GM19043 (cell line): ENCODE measurements around the gene PRICKLE1.
A peak's percentile ranks its signal among the peaks of the same experiment; 100 is the strongest.

Source experiments
- ATAC-seq: cut with Tn5 transposase; IDR thresholded peaks from one replicate; pipeline ENCODE4 v1.9.1; 2021; ENCODE audit warnings: low read depth; ENCODE audit not compliant: unreplicated experiment

Gene PRICKLE1

GRCh38 chr12:42589465-42590329 is at the start of gene PRICKLE1:
Gene PRICKLE1 (minus strand): TSS chr12:42589746. CDS start chr12:42472516, 117,230 bp downstream.
- ATAC-seq, result peak; percentile 63

GRCh38 chr12:42638697-42639096 is 49.2 kb upstream of the PRICKLE1 start:
- ATAC-seq, result no peak

DNA sequence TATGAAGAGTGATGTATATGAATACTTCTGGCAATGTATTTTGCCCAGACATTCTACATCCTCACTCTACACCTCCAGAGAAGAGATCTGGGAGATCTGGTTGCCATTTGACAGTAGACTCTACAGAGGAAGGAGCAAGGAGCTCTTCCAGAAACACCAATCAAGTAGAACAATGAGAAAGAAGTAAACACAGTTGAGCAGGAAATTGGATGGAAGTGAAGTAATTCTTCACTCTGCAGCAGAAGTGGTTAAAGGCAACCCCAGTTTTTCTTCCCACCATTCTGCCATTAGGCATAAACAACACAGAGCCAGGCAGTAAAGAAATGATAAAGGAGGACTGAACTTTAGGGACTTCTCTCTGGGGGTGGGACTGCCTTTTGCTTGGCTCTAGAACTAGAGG is 48.5 kb upstream of the PRICKLE1 start:
- ATAC-seq, result no peak

GRCh38 chr12:42636993-42637392 is 47.4 kb upstream of the PRICKLE1 start:
- no peak for ATAC-seq

GRCh38 chr12:42633594-42633993 is 44.0 kb upstream of the PRICKLE1 start:
- no peak for ATAC-seq

DNA sequence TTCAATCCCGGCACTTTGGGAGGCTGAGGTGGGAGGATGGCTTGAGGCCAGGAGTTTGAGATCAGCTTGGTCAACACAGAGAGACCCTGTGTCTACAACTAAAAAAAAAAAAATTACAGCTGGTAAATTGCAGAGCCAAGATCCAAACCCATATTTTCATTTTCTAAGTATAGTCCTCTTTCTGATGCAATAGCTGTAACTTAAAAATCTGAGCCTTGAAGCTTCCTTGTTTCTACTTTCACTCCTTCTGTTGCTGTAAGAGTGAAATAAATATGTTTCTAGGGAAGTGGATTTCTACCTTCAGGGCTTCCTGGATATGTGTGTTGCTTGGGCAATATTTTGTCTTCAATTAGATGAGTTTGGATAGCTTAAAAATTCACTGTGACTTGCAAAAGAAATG is 42.0 kb upstream of the PRICKLE1 start:
- no peak for ATAC-seq

DNA sequence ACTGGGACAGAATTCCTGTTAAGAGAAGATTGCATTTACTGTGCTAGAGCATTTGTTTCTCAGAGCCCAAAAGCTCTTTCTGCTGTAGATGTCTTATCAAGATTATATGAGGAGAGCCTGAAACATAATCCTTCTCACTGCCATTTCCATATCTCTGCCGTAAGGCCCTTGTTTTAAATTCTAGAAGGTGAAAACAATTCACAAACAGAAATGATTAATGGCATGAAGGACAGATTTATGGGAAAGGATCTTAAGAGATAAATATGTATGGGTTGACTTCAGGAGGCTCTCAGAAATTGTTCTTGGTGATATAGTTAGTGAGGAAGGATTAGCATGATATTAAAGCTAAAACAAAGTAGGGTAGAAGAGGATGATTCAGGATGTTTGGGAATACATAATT is 40.8 kb upstream of the PRICKLE1 start:
- no peak for ATAC-seq

GRCh38 chr12:42627151-42627550 is 37.6 kb upstream of the PRICKLE1 start:
- no peak for ATAC-seq

GRCh38 chr12:42625611-42626010 is 36.1 kb upstream of the PRICKLE1 start:
- ATAC-seq, result no peak

GRCh38 chr12:42617622-42618021 is 28.1 kb upstream of the PRICKLE1 start:
- no peak for ATAC-seq

DNA sequence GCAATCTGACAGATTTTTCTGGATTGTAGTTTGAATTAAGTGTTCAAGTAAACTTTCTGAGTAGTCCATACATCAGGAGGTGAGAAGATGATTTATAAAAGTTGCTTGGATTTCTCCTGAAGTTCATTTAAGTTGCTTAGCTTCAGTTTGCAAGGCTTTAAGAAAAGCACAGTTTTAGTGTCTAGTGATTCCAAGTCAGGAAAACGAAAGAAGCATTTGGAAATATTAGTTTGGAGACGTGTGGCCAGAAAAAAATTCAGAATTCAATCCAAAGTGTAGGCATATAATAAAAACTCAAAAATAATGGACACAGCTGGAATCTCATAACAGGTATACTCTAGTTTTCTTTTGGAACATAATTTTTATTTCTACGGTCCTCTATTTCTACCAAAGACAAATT is 25.5 kb upstream of the PRICKLE1 start:
- no peak for ATAC-seq

DNA sequence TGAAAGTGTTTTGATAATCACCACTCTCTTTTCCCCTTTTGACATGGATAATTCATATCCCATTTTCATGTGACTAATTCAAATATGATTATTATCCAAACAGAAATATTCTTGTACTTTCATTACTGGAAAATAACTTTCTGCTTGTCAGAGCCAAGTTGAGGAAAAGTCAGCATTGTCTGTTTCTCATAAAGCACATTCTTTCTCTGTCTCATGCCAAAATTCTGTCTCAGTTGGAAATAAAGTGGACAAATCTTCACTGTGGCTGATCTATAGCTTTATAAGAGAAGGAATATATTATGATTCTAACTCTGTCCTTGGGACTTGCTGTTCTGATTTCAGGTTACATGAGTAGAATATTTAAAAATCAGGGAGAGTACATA is 22.7 kb upstream of the PRICKLE1 start:
- no peak for ATAC-seq

- no peak for ATAC-seq
Observed at GRCh38 chr12:42611571-42612230, 22.2 kb upstream of the PRICKLE1 start.

GRCh38 chr12:42609605-42610004 is 20.1 kb upstream of the PRICKLE1 start:
- ATAC-seq, result no peak

- ATAC-seq, result no peak
Observed at GRCh38 chr12:42608196-42608825, 18.8 kb upstream of the PRICKLE1 start.

- no peak for ATAC-seq
Observed at GRCh38 chr12:42607584-42608058, 18.1 kb upstream of the PRICKLE1 start.

- ATAC-seq, result no peak
Observed at GRCh38 chr12:42606471-42606870, 16.9 kb upstream of the PRICKLE1 start.

- ATAC-seq, result no peak
Observed at GRCh38 chr12:42605685-42606084, 16.1 kb upstream of the PRICKLE1 start.

GRCh38 chr12:42603246-42603990 is 13.9 kb upstream of the PRICKLE1 start:
- ATAC-seq, result no peak

GRCh38 chr12:42593874-42594273 is 4.3 kb upstream of the PRICKLE1 start:
- ATAC-seq, result no peak
